HEK293T (cell line): ENCODE data around the gene PES1.

Source experiments
- ARNT ChIP-seq: fragments of 450-650 bp; IDR thresholded peaks from 2 replicates; pipeline ENCODE4 v1.6.1; 2017; ENCODE audit warnings: mild to moderate bottlenecking
- BHLHE40 ChIP-seq: fragments of 450-650 bp; IDR thresholded peaks from 2 replicates; pipeline ENCODE4 v1.6.1; 2016; ENCODE audit warnings: mild to moderate bottlenecking, moderate library complexity, borderline replicate concordance
- FOXA1 ChIP-seq: fragments of 450-650 bp; IDR thresholded peaks from 2 replicates; pipeline ENCODE4 v1.6.1; 2016; ENCODE audit warnings: mild to moderate bottlenecking
- FOXM1 ChIP-seq: fragments of 450-650 bp; IDR thresholded peaks from 2 replicates; pipeline ENCODE4 v1.6.1; 2017; ENCODE audit warnings: mild to moderate bottlenecking, borderline replicate concordance
- HDGF ChIP-seq: fragments of 450-650 bp; IDR thresholded peaks from 2 replicates; pipeline ENCODE4 v1.6.1; 2017; ENCODE audit warnings: antibody characterized with exemption, borderline replicate concordance
- L3MBTL2 ChIP-seq: fragments of 450-650 bp; conservative IDR thresholded peaks from 2 replicates; pipeline ENCODE4 v1.6.1; 2016; ENCODE audit warnings: mild to moderate bottlenecking
- NFRKB ChIP-seq: fragments of 450-650 bp; IDR thresholded peaks from 2 replicates; pipeline ENCODE4 v1.6.1; 2016; ENCODE audit warnings: mild to moderate bottlenecking, moderate library complexity
- PKNOX1 ChIP-seq: fragments of 450-650 bp; IDR thresholded peaks from 2 replicates; pipeline ENCODE4 v1.6.1; 2016
- SP1 ChIP-seq: fragments of 450-650 bp; IDR thresholded peaks from 2 replicates; pipeline ENCODE4 v1.6.1; 2017
- SUZ12 ChIP-seq: fragments of 450-650 bp; IDR thresholded peaks from 2 replicates; pipeline ENCODE4 v1.6.1; 2016; ENCODE audit warnings: mild to moderate bottlenecking

- TF ChIP-seq BHLHE40: no peak
- TF ChIP-seq HDGF: no peak
- TF ChIP-seq ARNT: no peak
- TF ChIP-seq SP1: no peak
- TF ChIP-seq FOXM1: no peak
- TF ChIP-seq SUZ12: no peak
- no peak for TF ChIP-seq FOXA1
- TF ChIP-seq NFRKB: no peak
- TF ChIP-seq PKNOX1: no peak
- TF ChIP-seq L3MBTL2: no peak
These were observed 18.6 kb upstream of the PES1 start for GRCh38 chr22:30610299-30610698.
